HepG2 (cell line): Measurements from ENCODE around the gene ERBB3. TPM values are rescaled to one million over a fixed set of nuclear protein-coding genes. Genes with fewer than 3 reads are reported as not detected.

Source experiments
- ADNP ChIP-seq: sonication (generic); formaldehyde crosslinking; IDR thresholded peaks from 2 replicates; pipeline ENCODE4 v1.4.0; 2020; ENCODE audit warnings: missing genetic modification reagents
- BHLHE40 ChIP-seq: IDR thresholded peaks from 2 replicates; pipeline ENCODE4 v1.6.1; 2011; ENCODE audit warnings: low read length, improper control_type of control experiment
- DBP ChIP-seq: sonication (generic); formaldehyde crosslinking; IDR thresholded peaks from 2 replicates; pipeline ENCODE4 v1.4.0; 2020; ENCODE audit warnings: missing genetic modification reagents; ENCODE audit errors: not compliant biosample characterization
- EED ChIP-seq: sonication (generic); formaldehyde crosslinking; IDR thresholded peaks from 2 replicates; pipeline ENCODE4 v1.5.0; 2020; ENCODE audit warnings: mild to moderate bottlenecking, missing genetic modification reagents
- FOXK2 ChIP-seq: fragments of 450-650 bp; IDR thresholded peaks from 2 replicates; pipeline ENCODE4 v1.6.1; 2016
- GZF1 ChIP-seq: sonication (generic); formaldehyde crosslinking; IDR thresholded peaks from 2 replicates; pipeline ENCODE4 v1.5.1; 2020; ENCODE audit warnings: mild to moderate bottlenecking, missing genetic modification reagents
- HMG20A ChIP-seq: IDR thresholded peaks from 2 replicates; pipeline ENCODE4 v1.6.1; 2016; ENCODE audit warnings: borderline replicate concordance
- HNF4A ChIP-seq: sonication (generic); formaldehyde crosslinking; IDR thresholded peaks from 2 replicates; pipeline ENCODE4 v1.4.0; 2020; ENCODE audit warnings: missing genetic modification reagents
- IKZF4 ChIP-seq: sonication (generic); formaldehyde crosslinking; IDR thresholded peaks from 2 replicates; pipeline ENCODE4 v1.5.1; 2020; ENCODE audit warnings: borderline replicate concordance, mild to moderate bottlenecking, low read depth, missing genetic modification reagents; ENCODE audit errors: not compliant biosample characterization
- NFKB2 ChIP-seq: sonication (generic); formaldehyde crosslinking; IDR thresholded peaks from 2 replicates; pipeline ENCODE4 v1.4.0; 2020; ENCODE audit warnings: missing genetic modification reagents, borderline replicate concordance
- NR2F1 ChIP-seq, 2 experiments: fragments of 450-650 bp in 1 of 2; formaldehyde crosslinking in 1 of 2; IDR thresholded peaks; 2 replicates each; pipeline versions ENCODE4 v1.5.0 to v1.6.1; 2016 to 2020; ENCODE audit warnings: mild to moderate bottlenecking in 1 of 2, missing compliant biosample characterization in 1 of 2, missing genetic modification reagents in 1 of 2, moderate library complexity in 1 of 2
- PAXIP1 ChIP-seq: sonication (generic); formaldehyde crosslinking; conservative IDR thresholded peaks from 2 replicates; pipeline ENCODE4 v1.4.0; 2020; ENCODE audit warnings: mild to moderate bottlenecking, missing genetic modification reagents, moderate library complexity
- RARG ChIP-seq: sonication (generic); formaldehyde crosslinking; IDR thresholded peaks from 2 replicates; pipeline ENCODE4 v1.4.0; 2020; ENCODE audit warnings: low read depth, mild to moderate bottlenecking, missing genetic modification reagents
- SP4 ChIP-seq: sonication (generic); formaldehyde crosslinking; IDR thresholded peaks from 2 replicates; pipeline ENCODE4 v1.8.1; 2023; ENCODE audit warnings: mild to moderate bottlenecking, missing genetic modification reagents
- U2AF1 ChIP-seq: fragments of 200-400 bp; formaldehyde crosslinking; optimal IDR thresholded peaks from 2 replicates; pipeline ENCODE3; 2017; ENCODE audit warnings: mild to moderate bottlenecking, low read depth, low read length
- ZEB1 ChIP-seq: IDR thresholded peaks from 2 replicates; pipeline ENCODE4 v1.6.1; 2012; ENCODE audit warnings: mild to moderate bottlenecking, low read depth, inconsistent platforms; ENCODE audit not compliant: insufficient replicate concordance
- ZNF484 ChIP-seq: sonication (generic); formaldehyde crosslinking; IDR thresholded peaks from 2 replicates; pipeline ENCODE4 v1.5.1; 2020; ENCODE audit warnings: mild to moderate bottlenecking, low read depth, missing genetic modification reagents, borderline replicate concordance
- ZNF724P ChIP-seq: sonication (generic); formaldehyde crosslinking; IDR thresholded peaks from 2 replicates; pipeline ENCODE4 v1.8.0; 2022; ENCODE audit warnings: missing genetic modification reagents, borderline replicate concordance
- ZNF749 ChIP-seq: sonication (generic); formaldehyde crosslinking; IDR thresholded peaks from 2 replicates; pipeline ENCODE4 v1.8.0; 2022; ENCODE audit warnings: mild to moderate bottlenecking, missing genetic modification reagents, moderate library complexity, borderline replicate concordance
- polyA plus RNA-seq, 8 experiments: library from polyadenylated mRNA; depleted of rRNA in 3 of 8; stranded (reverse) in 7 of 8; unstranded in 1 of 8; fragments of >200 nt; fragmentation: Illumina TruSeq in 4 of 8; extraction: Trizol in 4 of 8; gene quantifications; 2 replicates each; pipeline versions ENCODE4 v1.2.1 to v1.2.3, GENCODE V29; 2011 to 2016; ENCODE audit warnings: low read depth in 4 of 8, missing spikeins in 1 of 8, mixed read lengths in 1 of 8; ENCODE audit not compliant: insufficient read depth in 1 of 8
- total RNA-seq, 5 experiments: library from RNA; depleted of rRNA; stranded (reverse); fragments of >200 nt; fragmentation: Illumina TruSeq; extraction: Trizol; gene quantifications; 2 replicates each; pipeline ENCODE4 v1.2.3, GENCODE V29; 2016; ENCODE audit warnings: low read depth in 1 of 5
- TF ChIP-seq, protein P1 (sequence below): sonication (generic); formaldehyde crosslinking; IDR thresholded peaks from 2 replicates; pipeline ENCODE4 v1.4.0; 2020; ENCODE audit warnings: missing genetic modification reagents

ERBB3 gene
- total and polyA plus RNA-seq, 2 of the 13 experiments (the other 11 are each of a cell fraction or from before 2014, with no cell fraction given), result 93.6 to 358 TPM

DNA sequence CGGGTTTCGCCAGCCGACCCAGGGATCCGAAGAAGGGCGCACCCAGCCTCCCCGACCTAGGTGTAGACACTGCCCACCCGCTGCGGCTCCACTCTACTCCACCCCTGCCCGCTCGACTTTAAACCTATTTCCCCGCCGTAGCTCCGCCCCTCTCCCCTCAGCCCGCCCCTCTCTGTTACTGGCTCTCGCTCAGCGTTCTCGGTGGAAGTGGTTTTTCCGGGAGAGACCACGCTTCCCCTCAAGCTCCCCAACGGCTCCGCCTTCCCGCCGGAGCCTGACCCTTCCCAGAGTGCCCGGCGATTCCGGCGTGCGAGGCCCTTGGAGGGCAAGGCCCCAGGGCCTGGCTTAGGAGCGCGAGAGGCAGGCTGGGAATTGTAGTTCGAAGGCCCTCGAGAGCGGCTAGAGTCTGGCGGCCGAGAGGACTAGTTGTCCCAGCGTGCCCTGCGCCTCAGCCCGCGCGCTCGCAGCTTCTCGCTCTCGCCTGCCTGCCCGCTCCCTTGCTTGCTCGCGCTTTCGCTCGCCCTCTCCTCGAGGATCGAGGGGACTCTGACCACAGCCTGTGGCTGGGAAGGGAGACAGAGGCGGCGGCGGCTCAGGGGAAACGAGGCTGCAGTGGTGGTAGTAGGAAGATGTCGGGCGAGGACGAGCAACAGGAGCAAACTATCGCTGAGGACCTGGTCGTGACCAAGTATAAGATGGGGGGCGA is 24.3 kb downstream of the ERBB3 start, which contains the start of gene PA2G4 (continued):
- TF ChIP-seq, protein P1, sequence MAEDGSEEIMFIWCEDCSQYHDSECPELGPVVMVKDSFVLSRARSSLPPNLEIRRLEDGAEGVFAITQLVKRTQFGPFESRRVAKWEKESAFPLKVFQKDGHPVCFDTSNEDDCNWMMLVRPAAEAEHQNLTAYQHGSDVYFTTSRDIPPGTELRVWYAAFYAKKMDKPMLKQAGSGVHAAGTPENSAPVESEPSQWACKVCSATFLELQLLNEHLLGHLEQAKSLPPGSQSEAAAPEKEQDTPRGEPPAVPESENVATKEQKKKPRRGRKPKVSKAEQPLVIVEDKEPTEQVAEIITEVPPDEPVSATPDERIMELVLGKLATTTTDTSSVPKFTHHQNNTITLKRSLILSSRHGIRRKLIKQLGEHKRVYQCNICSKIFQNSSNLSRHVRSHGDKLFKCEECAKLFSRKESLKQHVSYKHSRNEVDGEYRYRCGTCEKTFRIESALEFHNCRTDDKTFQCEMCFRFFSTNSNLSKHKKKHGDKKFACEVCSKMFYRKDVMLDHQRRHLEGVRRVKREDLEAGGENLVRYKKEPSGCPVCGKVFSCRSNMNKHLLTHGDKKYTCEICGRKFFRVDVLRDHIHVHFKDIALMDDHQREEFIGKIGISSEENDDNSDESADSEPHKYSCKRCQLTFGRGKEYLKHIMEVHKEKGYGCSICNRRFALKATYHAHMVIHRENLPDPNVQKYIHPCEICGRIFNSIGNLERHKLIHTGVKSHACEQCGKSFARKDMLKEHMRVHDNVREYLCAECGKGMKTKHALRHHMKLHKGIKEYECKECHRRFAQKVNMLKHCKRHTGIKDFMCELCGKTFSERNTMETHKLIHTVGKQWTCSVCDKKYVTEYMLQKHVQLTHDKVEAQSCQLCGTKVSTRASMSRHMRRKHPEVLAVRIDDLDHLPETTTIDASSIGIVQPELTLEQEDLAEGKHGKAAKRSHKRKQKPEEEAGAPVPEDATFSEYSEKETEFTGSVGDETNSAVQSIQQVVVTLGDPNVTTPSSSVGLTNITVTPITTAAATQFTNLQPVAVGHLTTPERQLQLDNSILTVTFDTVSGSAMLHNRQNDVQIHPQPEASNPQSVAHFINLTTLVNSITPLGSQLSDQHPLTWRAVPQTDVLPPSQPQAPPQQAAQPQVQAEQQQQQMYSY, result peak; percentile 53; the same call in 1 of the 2 replicates
- TF ChIP-seq BHLHE40 (peak; percentile 42), EED (CRISPR knock-in tag) (peak; percentile 94), ZNF484 (CRISPR knock-in tag) (no peak), DBP (CRISPR knock-in tag) (no peak), RARG (CRISPR knock-in tag) (no peak), FOXK2 (peak; percentile 34; the same call in 1 of the 2 replicates), ADNP (CRISPR knock-in tag) (no peak), ZEB1 (peak; percentile 69), NR2F1 (CRISPR knock-in tag; IDR thresholded peaks at IDR 0.05) (peak in 1 of 2 experiments; percentile 59; a peak in 1 of 4 replicates), GZF1 (CRISPR knock-in tag) (peak; percentile 40; the same call in 1 of the 2 replicates), U2AF1 (peak; percentile 92), PAXIP1 (peak; percentile 68), SP4 (CRISPR knock-in tag) (peak; percentile 85), ZNF724P (CRISPR knock-in tag) (no peak; the same call in 1 of the 2 replicates), HNF4A (CRISPR knock-in tag) (no peak; the same call in 1 of the 2 replicates), HMG20A (CRISPR knock-in tag) (no peak; the same call in 1 of the 2 replicates), ZNF749 (CRISPR knock-in tag) (peak; percentile 58; the same call in 1 of the 2 replicates), NFKB2 (CRISPR knock-in tag) (peak; percentile 82; the same call in 1 of the 2 replicates), IKZF4 (no peak)
